ENCODE results near the gene KRTAP5-2.
"Not testable (repeated sequence)": the region's sequence is repeated elsewhere in the genome, so short reads cannot be mapped to it uniquely, and the experiment has no call there.

Gene KRTAP5-2

GRCh38 chr11:1597994-1598380 lies at the start of gene KRTAP5-2:
KRTAP5-2 (minus strand) TSS chr11:1598294; CDS start chr11:1598250, 44 bp downstream.
- peaks cover 19% of the 10 kb centered on the region for H3K4me1 ChIP-seq (ENCODE audit: control insufficient read depth, insufficient read depth, low read length)
- peaks cover 9% of the 10 kb centered on the region for H3K27me3 ChIP-seq (ENCODE audit: control insufficient read depth, insufficient read depth, low read length)
- no peak within 1 kb of the TSS for H3K9ac ChIP-seq (ENCODE audit: low read length)
- H3K9me3 ChIP-seq (ENCODE audit: control insufficient read depth, insufficient read depth, low read depth, low read length), result peaks cover 5% of the 10 kb centered on the region; the same call in 1 of the 2 replicates
- no peak within 1 kb of the TSS for H3K27ac ChIP-seq (ENCODE audit: low read depth, low read length)
- no peaks in the 10 kb centered on the region for H3K36me3 ChIP-seq (ENCODE audit: control insufficient read depth, insufficient read depth, low read length)
- H3K4me3 ChIP-seq (ENCODE audit: low read depth, low read length), result no peak within 1 kb of the TSS

GRCh38 chr11:1646540-1646939 lies 48.4 kb upstream of the KRTAP5-2 start:
- not testable (repeated sequence) for H3K4me1 ChIP-seq (ENCODE audit: control insufficient read depth, insufficient read depth, low read length); H3K9me3 ChIP-seq (ENCODE audit: control insufficient read depth, insufficient read depth, low read depth, low read length)

GRCh38 chr11:1645357-1645821 lies 47.3 kb upstream of the KRTAP5-2 start:
- Histone ChIP-seq H3K27me3 (ENCODE audit: control insufficient read depth, insufficient read depth, low read length) (peaks cover 7% of the 10 kb centered on the region; the same call in 1 of the 2 replicates), H3K36me3 (ENCODE audit: control insufficient read depth, insufficient read depth, low read length) (no peaks in the 10 kb centered on the region), H3K4me3 (ENCODE audit: low read depth, low read length) (no peak overlapping the region), H3K9ac (ENCODE audit: low read length) (no peak overlapping the region), H3K9me3 (ENCODE audit: control insufficient read depth, insufficient read depth, low read depth, low read length) (no peaks in the 10 kb centered on the region), H3K27ac (ENCODE audit: low read depth, low read length) (no peak overlapping the region), H3K4me1 (ENCODE audit: control insufficient read depth, insufficient read depth, low read length) (no peaks in the 10 kb centered on the region)

More at GRCh38 chr11:1646540-1646939, 48.4 kb upstream of the KRTAP5-2 start:
- H3K9ac ChIP-seq (ENCODE audit: low read length); H3K27me3 ChIP-seq (ENCODE audit: control insufficient read depth, insufficient read depth, low read length); H3K27ac ChIP-seq (ENCODE audit: low read depth, low read length); H3K36me3 ChIP-seq (ENCODE audit: control insufficient read depth, insufficient read depth, low read length); H3K4me3 ChIP-seq (ENCODE audit: low read depth, low read length): not testable (repeated sequence)

GRCh38 chr11:1644601-1645356 lies 46.7 kb upstream of the KRTAP5-2 start:
- Histone ChIP-seq H3K4me3 (ENCODE audit: low read depth, low read length) (no peak overlapping the region), H3K27me3 (ENCODE audit: control insufficient read depth, insufficient read depth, low read length) (peaks cover 7% of the 10 kb centered on the region; the same call in 1 of the 2 replicates), H3K36me3 (ENCODE audit: control insufficient read depth, insufficient read depth, low read length) (no peaks in the 10 kb centered on the region), H3K27ac (ENCODE audit: low read depth, low read length) (no peak overlapping the region), H3K4me1 (ENCODE audit: control insufficient read depth, insufficient read depth, low read length) (no peaks in the 10 kb centered on the region), H3K9me3 (ENCODE audit: control insufficient read depth, insufficient read depth, low read depth, low read length) (no peaks in the 10 kb centered on the region), H3K9ac (ENCODE audit: low read length) (no peak overlapping the region)

GRCh38 chr11:1643146-1643690 lies 45.1 kb upstream of the KRTAP5-2 start:
- Histone ChIP-seq H3K4me3 (ENCODE audit: low read depth, low read length) (no peak overlapping the region), H3K9ac (ENCODE audit: low read length) (no peak overlapping the region), H3K27ac (ENCODE audit: low read depth, low read length) (no peak overlapping the region), H3K4me1 (ENCODE audit: control insufficient read depth, insufficient read depth, low read length) (no peaks in the 10 kb centered on the region), H3K27me3 (ENCODE audit: control insufficient read depth, insufficient read depth, low read length) (peaks cover 7% of the 10 kb centered on the region; the same call in 1 of the 2 replicates), H3K9me3 (ENCODE audit: control insufficient read depth, insufficient read depth, low read depth, low read length) (no peaks in the 10 kb centered on the region), H3K36me3 (ENCODE audit: control insufficient read depth, insufficient read depth, low read length) (no peaks in the 10 kb centered on the region)

- H3K27ac ChIP-seq (ENCODE audit: low read depth, low read length), result no peak overlapping the region
- no peak overlapping the region for H3K4me3 ChIP-seq (ENCODE audit: low read depth, low read length)
- H3K27me3 ChIP-seq (ENCODE audit: control insufficient read depth, insufficient read depth, low read length), result peaks cover 7% of the 10 kb centered on the region; the same call in 1 of the 2 replicates
Observed at GRCh38 chr11:1642288-1643145, 44.4 kb upstream of the KRTAP5-2 start.

GRCh38 chr11:1641096-1641495 lies 43.0 kb upstream of the KRTAP5-2 start:
- Histone ChIP-seq H3K9ac (ENCODE audit: low read length) (no peak overlapping the region), H3K9me3 (ENCODE audit: control insufficient read depth, insufficient read depth, low read depth, low read length) (no peaks in the 10 kb centered on the region), H3K36me3 (ENCODE audit: control insufficient read depth, insufficient read depth, low read length) (no peaks in the 10 kb centered on the region), H3K4me3 (ENCODE audit: low read depth, low read length) (no peak overlapping the region), H3K4me1 (ENCODE audit: control insufficient read depth, insufficient read depth, low read length) (no peaks in the 10 kb centered on the region), H3K27ac (ENCODE audit: low read depth, low read length) (no peak overlapping the region), H3K27me3 (ENCODE audit: control insufficient read depth, insufficient read depth, low read length) (peaks cover 7% of the 10 kb centered on the region; the same call in 1 of the 2 replicates)

More at GRCh38 chr11:1642288-1643145, 44.4 kb upstream of the KRTAP5-2 start:
- no peaks in the 10 kb centered on the region for H3K36me3 ChIP-seq (ENCODE audit: control insufficient read depth, insufficient read depth, low read length)
- H3K4me1 ChIP-seq (ENCODE audit: control insufficient read depth, insufficient read depth, low read length), result no peaks in the 10 kb centered on the region
- H3K9me3 ChIP-seq (ENCODE audit: control insufficient read depth, insufficient read depth, low read depth, low read length), result no peaks in the 10 kb centered on the region
- H3K9ac ChIP-seq (ENCODE audit: low read length), result no peak overlapping the region

- Histone ChIP-seq H3K4me3 (ENCODE audit: low read depth, low read length) (no peak overlapping the region), H3K27me3 (ENCODE audit: control insufficient read depth, insufficient read depth, low read length) (peaks cover 7% of the 10 kb centered on the region; the same call in 1 of the 2 replicates), H3K9ac (ENCODE audit: low read length) (no peak overlapping the region), H3K27ac (ENCODE audit: low read depth, low read length) (no peak overlapping the region), H3K36me3 (ENCODE audit: control insufficient read depth, insufficient read depth, low read length) (no peaks in the 10 kb centered on the region), H3K4me1 (ENCODE audit: control insufficient read depth, insufficient read depth, low read length) (no peaks in the 10 kb centered on the region), H3K9me3 (ENCODE audit: control insufficient read depth, insufficient read depth, low read depth, low read length) (no peaks in the 10 kb centered on the region)
Observed at GRCh38 chr11:1640076-1640946, 42.2 kb upstream of the KRTAP5-2 start.

GRCh38 chr11:1639666-1640065 lies 41.6 kb upstream of the KRTAP5-2 start:
- H3K9ac ChIP-seq (ENCODE audit: low read length), result no peak overlapping the region
- no peaks in the 10 kb centered on the region for H3K36me3 ChIP-seq (ENCODE audit: control insufficient read depth, insufficient read depth, low read length)
- no peaks in the 10 kb centered on the region for H3K9me3 ChIP-seq (ENCODE audit: control insufficient read depth, insufficient read depth, low read depth, low read length)
- no peak overlapping the region for H3K4me3 ChIP-seq (ENCODE audit: low read depth, low read length)
- H3K4me1 ChIP-seq (ENCODE audit: control insufficient read depth, insufficient read depth, low read length), result no peaks in the 10 kb centered on the region
- H3K27me3 ChIP-seq (ENCODE audit: control insufficient read depth, insufficient read depth, low read length), result peaks cover 7% of the 10 kb centered on the region; the same call in 1 of the 2 replicates
- H3K27ac ChIP-seq (ENCODE audit: low read depth, low read length), result no peak overlapping the region

- H3K27ac ChIP-seq (ENCODE audit: low read depth, low read length), result no peak overlapping the region
- H3K27me3 ChIP-seq (ENCODE audit: control insufficient read depth, insufficient read depth, low read length), result peaks cover 7% of the 10 kb centered on the region; the same call in 1 of the 2 replicates
- no peak overlapping the region for H3K4me3 ChIP-seq (ENCODE audit: low read depth, low read length)
- H3K9ac ChIP-seq (ENCODE audit: low read length), result no peak overlapping the region
- no peaks in the 10 kb centered on the region for H3K4me1 ChIP-seq (ENCODE audit: control insufficient read depth, insufficient read depth, low read length)
- H3K9me3 ChIP-seq (ENCODE audit: control insufficient read depth, insufficient read depth, low read depth, low read length), result no peaks in the 10 kb centered on the region
- H3K36me3 ChIP-seq (ENCODE audit: control insufficient read depth, insufficient read depth, low read length), result no peaks in the 10 kb centered on the region
Observed at GRCh38 chr11:1639102-1639620, 41.1 kb upstream of the KRTAP5-2 start.

Data from HUES6 (cell line).